ENCODE measurements around the gene CERCAM.

The CERCAM gene

GRCh38 chr9:128420651-128421481, at the start of gene CERCAM:
Gene CERCAM (plus strand): TSS chr9:128420857. CDS start chr9:128420878, 21 bp downstream.
- DNase-seq = peak; percentile 5 to 42

GRCh38 chr9:128371630-128372117, 49.0 kb upstream of the CERCAM start:
- DNase-seq = no peak

- DNase-seq = no peak
These were observed 48.4 kb upstream of the CERCAM start for GRCh38 chr9:128372188-128372641.

- no peak for DNase-seq
These were observed 47.9 kb upstream of the CERCAM start for GRCh38 chr9:128372784-128373183.

- DNase-seq = no peak
These were observed 46.4 kb upstream of the CERCAM start for GRCh38 chr9:128374221-128374675.

GRCh38 chr9:128375865-128376264, 44.8 kb upstream of the CERCAM start:
- no peak for DNase-seq

- no peak for DNase-seq
These were observed 38.4 kb upstream of the CERCAM start for GRCh38 chr9:128382261-128382660.

GRCh38 chr9:128383007-128383753, 37.5 kb upstream of the CERCAM start:
- no peak for DNase-seq

GRCh38 chr9:128383791-128384190, 36.9 kb upstream of the CERCAM start:
- no peak for DNase-seq

- no peak for DNase-seq
These were observed 35.7 kb upstream of the CERCAM start for GRCh38 chr9:128384801-128385495.

- no peak for DNase-seq
These were observed 34.9 kb upstream of the CERCAM start for GRCh38 chr9:128385496-128386460.

GRCh38 chr9:128388150-128388549, 32.5 kb upstream of the CERCAM start:
- no peak for DNase-seq

- no peak for DNase-seq
These were observed 31.1 kb upstream of the CERCAM start for GRCh38 chr9:128389395-128390149.

GRCh38 chr9:128390150-128390812, 30.4 kb upstream of the CERCAM start:
- DNase-seq = no peak

- DNase-seq = no peak
These were observed 29.6 kb upstream of the CERCAM start for GRCh38 chr9:128390813-128391711.

- no peak for DNase-seq
These were observed 28.7 kb upstream of the CERCAM start for GRCh38 chr9:128391956-128392301.

GRCh38 chr9:128392302-128393144, 28.1 kb upstream of the CERCAM start:
- DNase-seq = no peak

- no peak for DNase-seq
These were observed 27.4 kb upstream of the CERCAM start for GRCh38 chr9:128393145-128393775.
